ENCODE measurements around the gene RASGEF1B. TPM values are rescaled to one million over a fixed set of nuclear protein-coding genes. Genes with fewer than 3 reads are reported as not detected.

The RASGEF1B gene
- total and polyA plus RNA-seq, 12 donors, result 1.3 to 8.1 (median 3.4) TPM

DNA sequence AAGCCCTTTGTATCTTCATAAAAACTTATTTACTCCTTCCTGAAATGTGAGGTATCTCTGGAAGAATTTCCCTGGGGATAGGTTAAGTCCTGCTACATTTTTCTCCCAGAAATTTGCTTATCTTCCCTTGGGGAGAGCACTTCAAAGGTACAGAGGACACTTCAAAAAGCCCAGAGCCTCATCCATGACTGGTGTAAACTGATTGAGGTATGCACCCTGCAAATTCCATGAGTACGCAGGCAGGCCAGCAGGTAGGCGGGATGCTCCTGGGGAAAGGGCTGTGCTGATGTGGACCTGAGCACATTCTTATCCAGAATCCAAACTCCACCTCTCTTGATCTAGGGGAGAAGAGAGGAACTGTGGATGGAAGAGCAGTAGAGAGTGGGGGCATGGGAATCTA is 26.3 kb upstream of the RASGEF1B start:
- Histone ChIP-seq H3K27me3 (no peaks in the 10 kb centered on the region), H3K36me3 (no peaks in the 10 kb centered on the region), H3K4me3 (no peak overlapping the region), H3K27ac (no peak overlapping the region), H3K9me3 (no peaks in the 10 kb centered on the region), H3K4me1 (peaks cover 0 to 22% (median 3%) of the 10 kb centered on the region in 9 donors)
- 94 to 97% methylated on average over 2 of the region's 2 CpGs for WGBS, 2 donors
- ATAC-seq (no peak), DNase-seq (no peak)
- intact Hi-C loops (cut with DNase I), result no loop called here
- no peak for TF ChIP-seq CTCF (IDR thresholded peaks at IDR 0.05)

DNA sequence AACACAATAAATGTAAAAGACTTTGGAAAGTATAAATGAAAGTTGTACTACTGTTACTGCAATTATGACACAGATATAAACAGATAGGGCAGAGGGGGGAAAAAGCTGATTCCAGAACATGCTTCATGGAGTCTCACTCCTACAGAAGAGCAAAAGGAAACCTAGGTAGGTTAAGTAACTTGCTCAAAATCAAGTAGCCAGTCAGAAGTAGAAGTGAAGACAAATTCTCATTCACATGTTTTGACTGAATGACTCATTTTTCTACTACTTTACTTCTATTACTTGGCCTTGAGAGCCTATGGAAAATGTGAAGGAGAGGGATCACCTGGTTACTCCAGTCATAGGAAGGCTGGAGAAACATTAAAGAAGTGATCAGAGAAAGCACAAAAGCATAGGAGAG is 23.6 kb upstream of the RASGEF1B start:
- no peaks in the 10 kb centered on the region for H3K27me3 ChIP-seq
- H3K27ac ChIP-seq, result no peak overlapping the region
- H3K4me1 ChIP-seq, result peaks cover 0 to 49% (median 3%) of the 10 kb centered on the region in 9 donors
- H3K4me3 ChIP-seq, result no peak overlapping the region
- TF ChIP-seq CTCF (IDR thresholded peaks at IDR 0.05), result no peak
- intact Hi-C loops (cut with DNase I), result no loop called here
- H3K36me3 ChIP-seq, result no peaks in the 10 kb centered on the region
- ATAC-seq (no peak), DNase-seq (no peak)
- peaks cover 0 to 18% (median 0%) of the 10 kb centered on the region in 11 donors for H3K9me3 ChIP-seq

DNA sequence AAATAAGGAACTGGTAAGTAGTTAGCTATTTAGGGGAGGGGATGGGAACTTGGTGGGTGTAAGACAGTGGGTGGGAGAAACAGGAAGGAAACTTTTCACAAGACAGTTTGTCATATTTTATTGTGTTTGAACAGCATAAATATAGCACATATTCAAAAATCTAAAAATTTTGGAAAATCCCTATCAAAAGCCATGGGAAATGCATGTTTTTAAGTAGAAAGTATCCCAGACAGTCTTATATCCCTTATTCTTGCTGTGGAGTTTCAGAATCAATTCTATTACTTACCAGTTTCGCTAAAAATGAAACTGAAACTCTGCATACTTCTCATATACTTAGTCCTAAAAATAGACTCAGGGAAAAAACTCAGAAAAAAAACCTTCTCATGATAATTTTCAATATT is 22.3 kb upstream of the RASGEF1B start:
- H3K27ac ChIP-seq, result peak overlapping the region in 6 of 10 donors; percentile 24 to 73 (median 60)
- peak overlapping the region in 7 of 10 donors; percentile 6 to 39 (median 21) for H3K4me3 ChIP-seq
- no peaks in the 10 kb centered on the region for H3K27me3 ChIP-seq
- WGBS, 2 donors, result 34 to 42% methylated on average over 1 of the region's 1 CpG
- intact Hi-C loops (cut with DNase I), result no loop called here
- H3K36me3 ChIP-seq, result no peaks in the 10 kb centered on the region
- H3K9me3 ChIP-seq, result peaks cover 0 to 18% (median 0%) of the 10 kb centered on the region in 11 donors
- H3K4me1 ChIP-seq, result peaks cover 0 to 49% (median 3%) of the 10 kb centered on the region in 9 donors
- no peak for TF ChIP-seq CTCF (IDR thresholded peaks at IDR 0.05)
- ATAC-seq (peak in 2 of 8 donors; percentile 29 to 56), DNase-seq (no peak)

- peaks cover 0 to 49% (median 3%) of the 10 kb centered on the region in 9 donors for H3K4me1 ChIP-seq
- peaks cover 0 to 18% (median 0%) of the 10 kb centered on the region in 11 donors for H3K9me3 ChIP-seq
- no peaks in the 10 kb centered on the region for H3K27me3 ChIP-seq
- 95 to 98% methylated on average over 1 of the region's 1 CpG for WGBS, 2 donors
- no peaks in the 10 kb centered on the region for H3K36me3 ChIP-seq
- no peak for ATAC-seq
- H3K27ac ChIP-seq, result peak overlapping the region in 1 of 10 donors; percentile 81
- H3K4me3 ChIP-seq, result no peak overlapping the region
- TF ChIP-seq CTCF (IDR thresholded peaks at IDR 0.05), result no peak
- intact Hi-C loops (cut with DNase I), result loop anchor here in 1 of 10 donors (1.0 kb wide), 1 partner anchor 9 kb away; no protein-coding TSS in a partner anchor
- DNase-seq, result no peak
Measured at GRCh38 chr4:81492606-81493230, 21.0 kb upstream of the RASGEF1B start.
